H1 (cell line): Measurements from ENCODE around the gene BPIFB6. TPM values are rescaled to one million over a fixed set of nuclear protein-coding genes. Genes with fewer than 3 reads are reported as not detected.
"Not testable (repeated sequence)": the region's sequence is repeated elsewhere in the genome, so short reads cannot be mapped to it uniquely, and the experiment has no call there.

Source experiments
- CTCF ChIA-PET: fragments of 300-600 bp; sonication (Branson Sonifier 250); formaldehyde crosslinking; loops from one replicate; lab custom pipeline; 2021; ENCODE audit not compliant: partially characterized antibody; lab: Charles Lee
- POLR2A ChIA-PET: fragments of 300-600 bp; sonication (Branson Sonifier 250); formaldehyde crosslinking; loops from one replicate; lab custom pipeline; 2021; ENCODE audit warnings: inconsistent platforms; ENCODE audit not compliant: partially characterized antibody; lab: Charles Lee
- DNase-seq, 2 experiments: peaks; one replicate each; pipeline versions ENCODE4 v3.0.0 to v3.0.0-alpha.2; 2010 to 2022; ENCODE audit warnings: low spot score in 2 of 2, low read depth in 1 of 2, mixed read lengths in 1 of 2
- FAIRE-seq: peaks from 2 replicates; lab custom pipeline; 2011; peaks lifted over from hg19 to GRCh38; lab: Jason Lieb, UNC
- H2AFZ ChIP-seq: 2 replicates; pipeline ENCODE4 v1.8.1; 2012; ENCODE audit warnings: low read length, inconsistent platforms
- H2AK5ac ChIP-seq: 2 replicates; pipeline ENCODE4 v1.6.1; 2013; ENCODE audit warnings: low read depth, low read length
- H2BK120ac ChIP-seq: replicated peaks from 2 replicates; pipeline ENCODE3; 2013; ENCODE audit warnings: low read depth, low read length, inconsistent platforms
- H2BK12ac ChIP-seq: 2 replicates; pipeline ENCODE4 v1.6.1; 2013; ENCODE audit warnings: low read depth, low read length
- H2BK15ac ChIP-seq: 2 replicates; pipeline ENCODE4 v1.6.1; 2013; ENCODE audit warnings: low read length
- H2BK20ac ChIP-seq: 2 replicates; pipeline ENCODE4 v1.6.1; 2013; ENCODE audit warnings: low read length
- H2BK5ac ChIP-seq: 2 replicates; pipeline ENCODE4 v1.6.1; 2013; ENCODE audit warnings: low read depth, low read length
- H3K14ac ChIP-seq: 2 replicates; pipeline ENCODE4 v1.6.1; 2013; ENCODE audit warnings: inconsistent platforms; ENCODE audit not compliant: insufficient read length
- H3K18ac ChIP-seq: 2 replicates; pipeline ENCODE4 v1.6.1; 2013; ENCODE audit warnings: low read length; ENCODE audit errors: extremely low read depth
- H3K23ac ChIP-seq: 2 replicates; pipeline ENCODE4 v1.6.1; 2013; ENCODE audit warnings: inconsistent platforms; ENCODE audit not compliant: insufficient read length
- H3K23me2 ChIP-seq: 2 replicates; pipeline ENCODE4 v1.6.1; 2013; ENCODE audit warnings: low read depth, low read length
- H3K27ac ChIP-seq: 2 replicates; pipeline ENCODE4 v1.6.1; 2011; ENCODE audit warnings: low read depth, low read length, inconsistent platforms
- H3K27me3 ChIP-seq, 4 experiments: replicated peaks in 1 of 4; 1 replicate in 1 of 4; 2 replicates in 3 of 4; pipeline versions ENCODE4 v1.6.1 to v1.8.1; 2011 to 2013; ENCODE audit warnings: low read length in 3 of 4, mild to moderate bottlenecking in 3 of 4, inconsistent platforms in 2 of 4, mixed read lengths in 2 of 4, moderate library complexity in 1 of 4; ENCODE audit not compliant: control insufficient read depth in 3 of 4, insufficient read depth in 3 of 4; ENCODE audit errors: extremely low read depth in 1 of 4
- H3K36me3 ChIP-seq, 4 experiments: 2 replicates each; pipeline versions ENCODE4 v1.6.1 to v1.8.1; 2011 to 2013; ENCODE audit warnings: mild to moderate bottlenecking in 4 of 4, low read length in 3 of 4, moderate library complexity in 2 of 4, control low read depth in 1 of 4, inconsistent platforms in 1 of 4; ENCODE audit not compliant: insufficient read depth in 4 of 4, control insufficient read depth in 2 of 4
- H3K4ac ChIP-seq: replicated peaks from 2 replicates; pipeline ENCODE3; 2013; ENCODE audit warnings: low read length, low read depth, mixed read lengths, inconsistent platforms; ENCODE audit not compliant: insufficient read length
- H3K4me1 ChIP-seq, 4 experiments: replicated peaks in 1 of 4; 1 replicate in 1 of 4; 2 replicates in 3 of 4; pipeline versions ENCODE4 v1.6.1 to v1.8.1; 2011 to 2013; ENCODE audit warnings: low read length in 3 of 4, inconsistent platforms in 2 of 4, mixed read lengths in 1 of 4; ENCODE audit not compliant: insufficient read depth in 4 of 4, control insufficient read depth in 3 of 4
- H3K4me2 ChIP-seq, 2 experiments: 2 replicates each; pipeline versions ENCODE4 v1.6.1 to v1.8.1; 2011 to 2013; ENCODE audit warnings: low read depth in 2 of 2, low read length in 2 of 2, control low read depth in 1 of 2, inconsistent platforms in 1 of 2, mild to moderate bottlenecking in 1 of 2; ENCODE audit not compliant: insufficient read depth in 1 of 2
- H3K4me3 ChIP-seq, 4 experiments: fragments of 200-600, 300-600 bp in 1 of 4; sonication (generic), shearing (Covaris generic), sonication (Bioruptor Twin) in 1 of 4; 2 replicates each; pipeline versions ENCODE4 v1.5.1 to v1.8.1; 2011 to 2016; ENCODE audit warnings: low read length in 4 of 4, low read depth in 3 of 4, control low read depth in 2 of 4, inconsistent platforms in 2 of 4, mild to moderate bottlenecking in 2 of 4, mixed read lengths in 1 of 4, moderate library complexity in 1 of 4; ENCODE audit not compliant: insufficient read depth in 2 of 4; ENCODE audit errors: extremely low read depth in 1 of 4
- H3K56ac ChIP-seq: replicated peaks from 2 replicates; pipeline ENCODE3; 2013; ENCODE audit warnings: low read depth, mild to moderate bottlenecking, mixed read lengths, low read length, inconsistent platforms; ENCODE audit not compliant: insufficient read length
- H3K79me1 ChIP-seq: 2 replicates; pipeline ENCODE4 v1.6.1; 2013; ENCODE audit warnings: low read depth, low read length, control low read depth
- H3K79me2 ChIP-seq, 2 experiments: 2 replicates each; pipeline versions ENCODE4 v1.6.1 to v1.8.1; 2012 to 2013; ENCODE audit warnings: low read length in 2 of 2, mild to moderate bottlenecking in 2 of 2, inconsistent platforms in 1 of 2; ENCODE audit not compliant: insufficient read depth in 2 of 2, control insufficient read depth in 1 of 2
- H3K9ac ChIP-seq, 4 experiments: replicated peaks in 1 of 4; 1 replicate in 1 of 4; 2 replicates in 3 of 4; pipeline versions ENCODE4 v1.6.1 to v1.8.1; 2011 to 2013; ENCODE audit warnings: low read depth in 3 of 4, low read length in 3 of 4, control low read depth in 2 of 4, mild to moderate bottlenecking in 2 of 4, moderate library complexity in 2 of 4, inconsistent platforms in 1 of 4; ENCODE audit errors: extremely low read depth in 1 of 4
- H3K9me3 ChIP-seq, 2 experiments: 2 replicates each; pipeline versions ENCODE4 v1.6.1 to v1.8.1; 2012 to 2013; ENCODE audit warnings: mild to moderate bottlenecking in 2 of 2, moderate library complexity in 2 of 2, control low read depth in 1 of 2, inconsistent platforms in 1 of 2, low read depth in 1 of 2, low read length in 1 of 2, mixed read lengths in 1 of 2; ENCODE audit not compliant: insufficient read depth in 2 of 2
- H4K20me1 ChIP-seq, 2 experiments: replicated peaks in 1 of 2; 2 replicates each; pipeline versions ENCODE3 to v1.8.1; 2011 to 2013; ENCODE audit warnings: inconsistent platforms in 2 of 2, low read length in 2 of 2, mild to moderate bottlenecking in 1 of 2; ENCODE audit not compliant: insufficient read depth in 2 of 2, control insufficient read depth in 1 of 2
- H4K5ac ChIP-seq: 2 replicates; pipeline ENCODE4 v1.6.1; 2013; ENCODE audit warnings: low read length, low read depth, mixed read lengths, inconsistent platforms; ENCODE audit not compliant: insufficient read length
- H4K8ac ChIP-seq: 2 replicates; pipeline ENCODE4 v1.8.0; 2013; ENCODE audit warnings: mild to moderate bottlenecking, moderate library complexity, low read length, inconsistent platforms; ENCODE audit not compliant: insufficient read depth; ENCODE audit errors: extremely low read depth
- H4K91ac ChIP-seq: replicated peaks from 2 replicates; pipeline ENCODE3; 2013; ENCODE audit warnings: low read length, mixed read lengths, inconsistent platforms; ENCODE audit not compliant: insufficient read length
- EP300 ChIP-seq, 2 experiments: IDR thresholded peaks; 1 replicate in 1 of 2; 2 replicates in 1 of 2; pipeline ENCODE4 v1.6.1; 2011 to 2012; ENCODE audit warnings: low read depth in 2 of 2, low read length in 2 of 2, mild to moderate bottlenecking in 2 of 2, borderline replicate concordance in 1 of 2, inconsistent platforms in 1 of 2, moderate library complexity in 1 of 2
- WGBS, 2 experiments: shearing (Covaris generic) in 1 of 2; methylation state at CpG; one replicate each; pipeline versions ENCODE4 v1.1.6 to v1.1.7; 2013 to 2015; ENCODE audit warnings: low lambda C conversion rate in 2 of 2, mixed read lengths in 2 of 2, inconsistent platforms in 1 of 2, low coverage in 1 of 2, missing lambda C conversion rate in 1 of 2; ENCODE audit not compliant: insufficient replicate concordance in 2 of 2, insufficient coverage in 1 of 2, insufficient read length in 1 of 2; ENCODE audit errors: extremely low coverage in 1 of 2, missing lambda C conversion rate in 1 of 2; 5-methylcytosine and 5-hydroxymethylcytosine counted together
- polyA plus RNA-seq, 7 experiments: library from polyadenylated mRNA; depleted of rRNA in 3 of 7; stranded (reverse) in 5 of 7; unstranded in 2 of 7; fragments of >200 nt in 5 of 7; fragments of 200-250 nt in 2 of 7; gene quantifications; 1 replicate in 5 of 7; 2 replicates in 1 of 7; 4 replicates in 1 of 7; pipeline versions ENCODE4 v1.2.1 to v1.2.3, GENCODE V29; 2011 to 2013; ENCODE audit warnings: missing spikeins in 2 of 7, mixed read lengths in 2 of 7
- total RNA-seq: library from RNA; stranded (reverse); fragmentation: NEBNext Ultra II Directional; extraction: Animal tissue kit (Norgen Biotek cat#: 25700); gene quantifications from 2 replicates; pipeline ENCODE4 v1.2.1, GENCODE V29; 2021

The BPIFB6 gene
- total and polyA plus RNA-seq, 2 of the 8 experiments (the other 6 are each of a cell fraction or from before 2014, with no cell fraction given): not detected

DNA sequence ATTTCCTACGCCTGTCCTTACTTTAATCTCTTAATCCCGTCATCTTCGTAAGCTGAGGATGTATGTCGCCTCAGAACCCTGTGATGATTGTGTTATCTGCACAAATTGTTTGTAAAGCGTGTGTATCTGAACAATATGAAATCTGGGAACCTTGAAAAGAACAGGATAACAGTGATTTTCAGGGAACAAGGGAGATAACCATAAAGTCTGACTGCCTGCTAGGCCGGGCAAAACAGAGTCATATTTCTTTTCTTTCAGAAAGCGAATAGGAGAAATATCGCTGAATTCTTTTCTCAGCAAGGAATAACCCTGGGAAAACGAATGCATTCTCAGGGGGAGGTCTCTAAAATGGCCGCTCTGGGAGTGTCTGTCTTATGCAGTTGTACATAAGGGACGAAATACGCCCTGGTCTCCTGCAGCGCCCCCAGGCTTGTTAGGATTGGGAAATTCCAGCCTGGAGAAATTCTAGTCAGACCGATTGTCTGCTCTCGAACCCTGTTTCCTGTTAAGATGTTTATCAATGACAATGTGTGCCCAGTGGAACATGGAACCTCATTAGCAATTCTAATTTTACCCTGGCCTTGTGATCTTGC is 13.8 kb downstream of the BPIFB6 start:
- H3K27me3 ChIP-seq, H2AK5ac ChIP-seq, H3K4me3 ChIP-seq, H3K4me2 ChIP-seq, H2AFZ ChIP-seq, H4K8ac ChIP-seq, POLR2A ChIA-PET, H4K91ac ChIP-seq, H2BK20ac ChIP-seq, H4K20me1 ChIP-seq, H3K23me2 ChIP-seq, H2BK15ac ChIP-seq, H3K18ac ChIP-seq, H3K4ac ChIP-seq, H3K4me1 ChIP-seq, H2BK5ac ChIP-seq, DNase-seq, H3K27ac ChIP-seq, H3K79me2 ChIP-seq, H3K79me1 ChIP-seq, H3K14ac ChIP-seq, H4K5ac ChIP-seq, H3K9ac ChIP-seq, H2BK120ac ChIP-seq, FAIRE-seq, H3K23ac ChIP-seq, H3K56ac ChIP-seq, H3K36me3 ChIP-seq, H2BK12ac ChIP-seq: not testable (repeated sequence)
- CTCF ChIA-PET: interaction anchor here (0.7 to 1.7 kb wide), 2 partner anchors 50 to 217 kb away, joined by 3 read pairs; no protein-coding TSS in a partner anchor
- WGBS, 2 experiments: 84% methylated on average over 15 of the region's 15 CpGs; no CpG with 5 or more reads in 1 of the 2 experiments
- TF ChIP-seq EP300 (IDR thresholded peaks at IDR 0.05; ENCODE audit: borderline replicate concordance in 1 of 2, low read depth in 2 of 2, low read length in 2 of 2): peak in 1 of 2 experiments; percentile 78; a peak in 1 of 3 replicates
- peaks cover 3 to 15% of the 10 kb centered on the region in 2 experiments; a peak in 2 of 4 replicates for H3K9me3 ChIP-seq
